Measurements from ENCODE around the gene C15orf62.

The C15orf62 gene

DNA sequence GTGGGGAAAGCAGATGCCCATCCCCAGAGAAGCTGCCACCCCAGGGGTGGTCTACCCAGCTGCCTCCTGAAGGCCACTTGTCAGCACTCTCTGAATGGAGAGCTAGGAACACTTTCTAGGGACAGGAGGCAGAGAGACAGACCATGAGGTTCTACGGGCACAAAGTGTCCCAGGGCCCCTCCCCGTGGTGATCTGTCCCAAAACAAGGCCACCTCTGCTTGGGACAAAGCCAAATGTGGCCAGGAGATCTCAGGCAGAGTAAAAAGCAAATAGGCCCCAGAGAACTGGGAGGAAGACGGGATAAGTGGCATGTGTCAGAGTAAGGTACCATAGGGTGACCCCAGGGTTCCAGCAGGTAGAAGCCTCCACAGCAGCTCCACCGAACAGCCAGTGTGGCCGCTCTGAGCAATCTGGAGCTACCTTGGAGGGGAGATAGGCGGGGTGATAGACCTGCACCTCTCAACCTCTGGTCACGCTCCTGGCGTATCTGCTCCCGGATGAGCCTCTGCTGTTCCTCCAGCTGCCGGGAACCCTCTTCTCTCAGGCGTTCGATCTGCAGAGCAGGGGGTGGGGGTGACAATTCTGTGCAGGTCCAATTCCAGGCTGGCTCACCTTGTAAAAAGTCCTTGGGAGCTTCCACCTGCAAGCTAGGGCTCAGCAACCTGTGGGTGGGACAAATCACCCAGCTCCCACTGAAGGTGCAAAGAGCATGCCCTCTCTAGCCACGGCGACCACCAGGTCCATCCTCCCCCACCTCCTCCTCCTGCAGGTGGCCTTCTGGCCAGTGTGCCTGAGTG, 6.2 kb downstream of the C15orf62 start:
- Histone ChIP-seq H3K27ac (ENCODE audit: extremely low read depth, low read depth, low read length) (no peak overlapping the region), H3K4me3 (ENCODE audit: low read depth, low read length) (no peak overlapping the region), H3K9me3 (ENCODE audit: control insufficient read depth, insufficient read depth, low read depth, low read length) (no peaks in the 10 kb centered on the region), H3K36me3 (ENCODE audit: control insufficient read depth in 2 of 2, insufficient read depth in 1 of 2, low read length in 2 of 2) (peaks cover 12 to 65% of the 10 kb centered on the region in 2 experiments; a peak in 2 of 3 replicates), H3K4me1 (ENCODE audit: control insufficient read depth, insufficient read depth, low read length) (no peaks in the 10 kb centered on the region)
- TF ChIP-seq ZNF184 (tag by site-specific recombination; IDR thresholded peaks at IDR 0.05) = no peak
- POLR2A ChIA-PET = no interaction called here
- CTCF ChIA-PET = interaction anchor here (0.5 to 1.1 kb wide), 4 partner anchors 9 to 82 kb away, joined by 3 to 5 read pairs (median 4); no protein-coding TSS in a partner anchor

DNA sequence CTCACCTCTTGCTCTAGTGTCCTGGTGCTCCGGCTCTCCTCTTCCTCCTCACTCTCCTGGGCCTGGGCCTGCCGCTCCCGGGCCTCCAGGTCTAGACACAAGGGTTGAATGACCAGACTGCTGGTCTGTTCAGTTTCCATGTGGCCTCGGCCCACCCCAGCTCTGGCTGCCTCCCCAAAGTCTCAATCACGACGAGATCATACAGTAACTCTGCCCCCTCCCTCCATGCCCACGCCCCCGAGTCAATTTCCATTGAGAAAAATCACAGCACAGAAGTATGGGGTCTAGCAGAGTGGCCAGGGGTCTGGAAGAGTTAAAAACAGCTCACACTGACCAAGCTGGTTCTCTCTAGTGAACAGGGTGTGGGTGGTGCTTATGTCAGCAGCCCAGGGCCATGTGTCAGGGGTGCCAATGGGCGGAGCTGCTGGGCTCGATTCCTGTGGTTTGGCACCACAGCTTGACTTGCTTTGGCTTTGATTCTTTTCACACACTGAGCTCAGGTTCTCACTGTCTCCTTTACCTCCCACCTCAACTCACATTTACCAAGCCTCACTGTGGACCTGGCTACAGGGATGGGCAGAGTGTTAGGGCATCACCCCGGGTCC, 6.9 kb downstream of the C15orf62 start:
- Histone ChIP-seq H3K4me1 (ENCODE audit: control insufficient read depth, insufficient read depth, low read length) (no peaks in the 10 kb centered on the region), H3K9me3 (ENCODE audit: control insufficient read depth, insufficient read depth, low read depth, low read length) (no peaks in the 10 kb centered on the region), H3K4me3 (ENCODE audit: low read depth, low read length) (no peak overlapping the region), H3K36me3 (ENCODE audit: control insufficient read depth in 2 of 2, insufficient read depth in 1 of 2, low read length in 2 of 2) (peaks cover 12 to 65% of the 10 kb centered on the region in 2 experiments; a peak in 2 of 3 replicates), H3K27ac (ENCODE audit: extremely low read depth, low read depth, low read length) (no peak overlapping the region)
- ChIA-PET CTCF (interaction anchor here (0.5 to 1.1 kb wide), 3 partner anchors 8 to 82 kb away, joined by 3 to 5 read pairs (median 3); no protein-coding TSS in a partner anchor), POLR2A (no interaction called here)
- TF ChIP-seq ZNF341 (tag by site-specific recombination; IDR thresholded peaks at IDR 0.05; ENCODE audit: low read depth) (no peak), ZNF23 (tag by site-specific recombination; IDR thresholded peaks at IDR 0.05; ENCODE audit: borderline replicate concordance) (no peak), ZNF169 (tag by site-specific recombination; IDR thresholded peaks at IDR 0.05) (no peak), ZNF292 (tag by site-specific recombination; IDR thresholded peaks at IDR 0.05; ENCODE audit: borderline replicate concordance, low read depth) (no peak), ZNF768 (tag by site-specific recombination; IDR thresholded peaks at IDR 0.05) (no peak), ZNF138 (tag by site-specific recombination; IDR thresholded peaks at IDR 0.05; ENCODE audit: borderline replicate concordance) (no peak), ZNF596 (tag by site-specific recombination; IDR thresholded peaks at IDR 0.05) (no peak), HOXA7 (CRISPR knock-in tag; IDR thresholded peaks at IDR 0.05; ENCODE audit: borderline replicate concordance) (no peak), ZNF561 (tag by site-specific recombination; IDR thresholded peaks at IDR 0.05; ENCODE audit: borderline replicate concordance) (no peak), ZNF16 (tag by site-specific recombination; IDR thresholded peaks at IDR 0.05; ENCODE audit: low read depth) (no peak), ZNF501 (tag by site-specific recombination; IDR thresholded peaks at IDR 0.05) (no peak), PRDM1 (tag by site-specific recombination; IDR thresholded peaks at IDR 0.05) (no peak), ZNF311 (tag by site-specific recombination; IDR thresholded peaks at IDR 0.05; ENCODE audit: borderline replicate concordance) (no peak), ZSCAN30 (tag by site-specific recombination; IDR thresholded peaks at IDR 0.05) (no peak)
- TF ChIP-seq, protein P1, sequence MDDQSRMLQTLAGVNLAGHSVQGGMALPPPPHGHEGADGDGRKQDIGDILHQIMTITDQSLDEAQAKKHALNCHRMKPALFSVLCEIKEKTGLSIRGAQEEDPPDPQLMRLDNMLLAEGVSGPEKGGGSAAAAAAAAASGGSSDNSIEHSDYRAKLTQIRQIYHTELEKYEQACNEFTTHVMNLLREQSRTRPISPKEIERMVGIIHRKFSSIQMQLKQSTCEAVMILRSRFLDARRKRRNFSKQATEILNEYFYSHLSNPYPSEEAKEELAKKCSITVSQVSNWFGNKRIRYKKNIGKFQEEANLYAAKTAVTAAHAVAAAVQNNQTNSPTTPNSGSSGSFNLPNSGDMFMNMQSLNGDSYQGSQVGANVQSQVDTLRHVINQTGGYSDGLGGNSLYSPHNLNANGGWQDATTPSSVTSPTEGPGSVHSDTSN (CRISPR knock-in tag; IDR thresholded peaks at IDR 0.05) = no peak
- TF ChIP-seq, protein P2, sequence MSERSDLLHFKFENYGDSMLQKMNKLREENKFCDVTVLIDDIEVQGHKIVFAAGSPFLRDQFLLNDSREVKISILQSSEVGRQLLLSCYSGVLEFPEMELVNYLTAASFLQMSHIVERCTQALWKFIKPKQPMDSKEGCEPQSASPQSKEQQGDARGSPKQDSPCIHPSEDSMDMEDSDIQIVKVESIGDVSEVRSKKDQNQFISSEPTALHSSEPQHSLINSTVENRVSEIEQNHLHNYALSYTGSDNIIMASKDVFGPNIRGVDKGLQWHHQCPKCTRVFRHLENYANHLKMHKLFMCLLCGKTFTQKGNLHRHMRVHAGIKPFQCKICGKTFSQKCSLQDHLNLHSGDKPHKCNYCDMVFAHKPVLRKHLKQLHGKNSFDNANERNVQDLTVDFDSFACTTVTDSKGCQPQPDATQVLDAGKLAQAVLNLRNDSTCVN (tag by site-specific recombination; optimal IDR thresholded peaks at IDR 0.05) = no peak
- TF ChIP-seq, protein P3, sequence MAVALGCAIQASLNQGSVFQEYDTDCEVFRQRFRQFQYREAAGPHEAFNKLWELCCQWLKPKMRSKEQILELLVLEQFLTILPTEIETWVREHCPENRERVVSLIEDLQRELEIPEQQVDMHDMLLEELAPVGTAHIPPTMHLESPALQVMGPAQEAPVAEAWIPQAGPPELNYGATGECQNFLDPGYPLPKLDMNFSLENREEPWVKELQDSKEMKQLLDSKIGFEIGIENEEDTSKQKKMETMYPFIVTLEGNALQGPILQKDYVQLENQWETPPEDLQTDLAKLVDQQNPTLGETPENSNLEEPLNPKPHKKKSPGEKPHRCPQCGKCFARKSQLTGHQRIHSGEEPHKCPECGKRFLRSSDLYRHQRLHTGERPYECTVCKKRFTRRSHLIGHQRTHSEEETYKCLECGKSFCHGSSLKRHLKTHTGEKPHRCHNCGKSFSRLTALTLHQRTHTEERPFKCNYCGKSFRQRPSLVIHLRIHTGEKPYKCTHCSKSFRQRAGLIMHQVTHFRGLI (tag by site-specific recombination; IDR thresholded peaks at IDR 0.05) = no peak
- TF ChIP-seq, protein P4, sequence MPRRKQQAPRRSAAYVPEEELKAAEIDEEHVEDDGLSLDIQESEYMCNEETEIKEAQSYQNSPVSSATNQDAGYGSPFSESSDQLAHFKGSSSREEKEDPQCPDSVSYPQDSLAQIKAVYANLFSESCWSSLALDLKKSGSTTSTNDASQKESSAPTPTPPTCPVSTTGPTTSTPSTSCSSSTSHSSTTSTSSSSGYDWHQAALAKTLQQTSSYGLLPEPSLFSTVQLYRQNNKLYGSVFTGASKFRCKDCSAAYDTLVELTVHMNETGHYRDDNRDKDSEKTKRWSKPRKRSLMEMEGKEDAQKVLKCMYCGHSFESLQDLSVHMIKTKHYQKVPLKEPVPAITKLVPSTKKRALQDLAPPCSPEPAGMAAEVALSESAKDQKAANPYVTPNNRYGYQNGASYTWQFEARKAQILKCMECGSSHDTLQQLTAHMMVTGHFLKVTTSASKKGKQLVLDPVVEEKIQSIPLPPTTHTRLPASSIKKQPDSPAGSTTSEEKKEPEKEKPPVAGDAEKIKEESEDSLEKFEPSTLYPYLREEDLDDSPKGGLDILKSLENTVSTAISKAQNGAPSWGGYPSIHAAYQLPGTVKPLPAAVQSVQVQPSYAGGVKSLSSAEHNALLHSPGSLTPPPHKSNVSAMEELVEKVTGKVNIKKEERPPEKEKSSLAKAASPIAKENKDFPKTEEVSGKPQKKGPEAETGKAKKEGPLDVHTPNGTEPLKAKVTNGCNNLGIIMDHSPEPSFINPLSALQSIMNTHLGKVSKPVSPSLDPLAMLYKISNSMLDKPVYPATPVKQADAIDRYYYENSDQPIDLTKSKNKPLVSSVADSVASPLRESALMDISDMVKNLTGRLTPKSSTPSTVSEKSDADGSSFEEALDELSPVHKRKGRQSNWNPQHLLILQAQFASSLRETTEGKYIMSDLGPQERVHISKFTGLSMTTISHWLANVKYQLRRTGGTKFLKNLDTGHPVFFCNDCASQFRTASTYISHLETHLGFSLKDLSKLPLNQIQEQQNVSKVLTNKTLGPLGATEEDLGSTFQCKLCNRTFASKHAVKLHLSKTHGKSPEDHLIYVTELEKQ (tag by site-specific recombination; IDR thresholded peaks at IDR 0.05; ENCODE audit: borderline replicate concordance) = no peak
- TF ChIP-seq, protein P5, sequence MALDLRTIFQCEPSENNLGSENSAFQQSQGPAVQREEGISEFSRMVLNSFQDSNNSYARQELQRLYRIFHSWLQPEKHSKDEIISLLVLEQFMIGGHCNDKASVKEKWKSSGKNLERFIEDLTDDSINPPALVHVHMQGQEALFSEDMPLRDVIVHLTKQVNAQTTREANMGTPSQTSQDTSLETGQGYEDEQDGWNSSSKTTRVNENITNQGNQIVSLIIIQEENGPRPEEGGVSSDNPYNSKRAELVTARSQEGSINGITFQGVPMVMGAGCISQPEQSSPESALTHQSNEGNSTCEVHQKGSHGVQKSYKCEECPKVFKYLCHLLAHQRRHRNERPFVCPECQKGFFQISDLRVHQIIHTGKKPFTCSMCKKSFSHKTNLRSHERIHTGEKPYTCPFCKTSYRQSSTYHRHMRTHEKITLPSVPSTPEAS (tag by site-specific recombination; IDR thresholded peaks at IDR 0.05) = no peak

All from HEK293 (cell line).